HepG2 (cell line): ENCODE results near the gene UBFD1. TPM values are rescaled to one million over a fixed set of nuclear protein-coding genes. Genes with fewer than 3 reads are reported as not detected.

ENCODE experiments used
- ATM ChIP-seq: fragments of 450-650 bp; IDR thresholded peaks from 2 replicates; pipeline ENCODE4 v1.7.1; 2017; ENCODE audit warnings: mild to moderate bottlenecking, borderline replicate concordance
- DR1 ChIP-seq: sonication (generic); formaldehyde crosslinking; IDR thresholded peaks from 2 replicates; pipeline ENCODE4 v1.8.0; 2021; ENCODE audit warnings: mild to moderate bottlenecking, missing genetic modification reagents, inconsistent platforms
- GABPA ChIP-seq, 2 experiments: IDR thresholded peaks; 2 replicates each; pipeline ENCODE4 v1.6.1; 2011 to 2016; ENCODE audit warnings: low read depth in 2 of 2, low read length in 1 of 2, missing biosample characterization in 1 of 2, missing genetic modification characterization in 1 of 2
- KLF11 ChIP-seq: IDR thresholded peaks from 2 replicates; pipeline ENCODE4 v1.6.1; 2016; ENCODE audit warnings: missing compliant biosample characterization
- MAF1 ChIP-seq: sonication (generic); formaldehyde crosslinking; IDR thresholded peaks from 2 replicates; pipeline ENCODE4 v1.5.0; 2020; ENCODE audit warnings: missing genetic modification reagents, borderline replicate concordance
- MTF2 ChIP-seq: sonication (generic); formaldehyde crosslinking; IDR thresholded peaks from 2 replicates; pipeline ENCODE4 v1.5.0; 2020; ENCODE audit warnings: missing genetic modification reagents, borderline replicate concordance
- NR2F1 ChIP-seq, 2 experiments: fragments of 450-650 bp in 1 of 2; formaldehyde crosslinking in 1 of 2; IDR thresholded peaks; 2 replicates each; pipeline versions ENCODE4 v1.5.0 to v1.6.1; 2016 to 2020; ENCODE audit warnings: mild to moderate bottlenecking in 1 of 2, missing compliant biosample characterization in 1 of 2, missing genetic modification reagents in 1 of 2, moderate library complexity in 1 of 2
- SAFB2 ChIP-seq: sonication (generic); formaldehyde crosslinking; IDR thresholded peaks from 2 replicates; pipeline ENCODE4 v1.5.1; 2020; ENCODE audit warnings: missing genetic modification reagents, low read depth, mild to moderate bottlenecking, borderline replicate concordance
- SMC3 ChIP-seq: IDR thresholded peaks from 2 replicates; pipeline ENCODE4 v1.6.1; 2011; ENCODE audit warnings: low read length, improper control_type of control experiment
- ZNF101 ChIP-seq: sonication (generic); formaldehyde crosslinking; IDR thresholded peaks from 2 replicates; pipeline ENCODE4 v1.4.0; 2020; ENCODE audit warnings: mild to moderate bottlenecking, low read depth, missing genetic modification reagents, borderline replicate concordance
- ZNF350 ChIP-seq: sonication (generic); formaldehyde crosslinking; IDR thresholded peaks from 2 replicates; pipeline ENCODE4 v1.4.0; 2020; ENCODE audit warnings: mild to moderate bottlenecking, low read depth, missing genetic modification reagents, borderline replicate concordance
- ZNF510 ChIP-seq: sonication (generic); formaldehyde crosslinking; IDR thresholded peaks from 2 replicates; pipeline ENCODE4 v1.4.0; 2020; ENCODE audit warnings: low read depth, mild to moderate bottlenecking, missing genetic modification reagents
- ZNF605 ChIP-seq: sonication (generic); formaldehyde crosslinking; IDR thresholded peaks from 2 replicates; pipeline ENCODE4 v1.8.0; 2022; ENCODE audit warnings: mild to moderate bottlenecking, missing genetic modification reagents
- ZNF607 ChIP-seq: sonication (generic); formaldehyde crosslinking; IDR thresholded peaks from 2 replicates; pipeline ENCODE4 v1.5.1; 2020; ENCODE audit warnings: missing genetic modification reagents, mild to moderate bottlenecking, borderline replicate concordance
- ZNF883 ChIP-seq: sonication (generic); formaldehyde crosslinking; IDR thresholded peaks from 2 replicates; pipeline ENCODE4 v1.5.1; 2020; ENCODE audit warnings: mild to moderate bottlenecking, missing genetic modification reagents; ENCODE audit errors: not compliant biosample characterization
- ZSCAN25 ChIP-seq: sonication (generic); formaldehyde crosslinking; IDR thresholded peaks from 2 replicates; pipeline ENCODE4 v1.8.0; 2022; ENCODE audit warnings: mild to moderate bottlenecking, missing genetic modification reagents
- polyA plus RNA-seq, 8 experiments: library from polyadenylated mRNA; depleted of rRNA in 3 of 8; stranded (reverse) in 7 of 8; unstranded in 1 of 8; fragments of >200 nt; fragmentation: Illumina TruSeq in 4 of 8; extraction: Trizol in 4 of 8; gene quantifications; 2 replicates each; pipeline versions ENCODE4 v1.2.1 to v1.2.3, GENCODE V29; 2011 to 2016; ENCODE audit warnings: low read depth in 4 of 8, missing spikeins in 1 of 8, mixed read lengths in 1 of 8; ENCODE audit not compliant: insufficient read depth in 1 of 8
- total RNA-seq, 5 experiments: library from RNA; depleted of rRNA; stranded (reverse); fragments of >200 nt; fragmentation: Illumina TruSeq; extraction: Trizol; gene quantifications; 2 replicates each; pipeline ENCODE4 v1.2.3, GENCODE V29; 2016; ENCODE audit warnings: low read depth in 1 of 5
- TF ChIP-seq, protein P1 (sequence below): sonication (generic); formaldehyde crosslinking; conservative IDR thresholded peaks from 2 replicates; pipeline ENCODE4 v1.8.1; 2023; ENCODE audit warnings: missing genetic modification reagents
- TF ChIP-seq, protein P2 (sequence below): sonication (generic); formaldehyde crosslinking; conservative IDR thresholded peaks from 2 replicates; pipeline ENCODE4 v1.5.0; 2020; ENCODE audit warnings: missing genetic modification reagents
- TF ChIP-seq, protein P3 (sequence below): conservative IDR thresholded peaks from 2 replicates; pipeline ENCODE4 v1.6.1; 2018; ENCODE audit warnings: missing genetic modification reagents
- TF ChIP-seq, protein P4 (sequence below): sonication (generic); formaldehyde crosslinking; IDR thresholded peaks from 2 replicates; pipeline ENCODE4 v1.8.0; 2023; ENCODE audit warnings: mild to moderate bottlenecking, missing genetic modification reagents

The UBFD1 gene
- total and polyA plus RNA-seq, 2 of the 13 experiments (the other 11 are each of a cell fraction or from before 2014, with no cell fraction given): 100 to 111 TPM

DNA sequence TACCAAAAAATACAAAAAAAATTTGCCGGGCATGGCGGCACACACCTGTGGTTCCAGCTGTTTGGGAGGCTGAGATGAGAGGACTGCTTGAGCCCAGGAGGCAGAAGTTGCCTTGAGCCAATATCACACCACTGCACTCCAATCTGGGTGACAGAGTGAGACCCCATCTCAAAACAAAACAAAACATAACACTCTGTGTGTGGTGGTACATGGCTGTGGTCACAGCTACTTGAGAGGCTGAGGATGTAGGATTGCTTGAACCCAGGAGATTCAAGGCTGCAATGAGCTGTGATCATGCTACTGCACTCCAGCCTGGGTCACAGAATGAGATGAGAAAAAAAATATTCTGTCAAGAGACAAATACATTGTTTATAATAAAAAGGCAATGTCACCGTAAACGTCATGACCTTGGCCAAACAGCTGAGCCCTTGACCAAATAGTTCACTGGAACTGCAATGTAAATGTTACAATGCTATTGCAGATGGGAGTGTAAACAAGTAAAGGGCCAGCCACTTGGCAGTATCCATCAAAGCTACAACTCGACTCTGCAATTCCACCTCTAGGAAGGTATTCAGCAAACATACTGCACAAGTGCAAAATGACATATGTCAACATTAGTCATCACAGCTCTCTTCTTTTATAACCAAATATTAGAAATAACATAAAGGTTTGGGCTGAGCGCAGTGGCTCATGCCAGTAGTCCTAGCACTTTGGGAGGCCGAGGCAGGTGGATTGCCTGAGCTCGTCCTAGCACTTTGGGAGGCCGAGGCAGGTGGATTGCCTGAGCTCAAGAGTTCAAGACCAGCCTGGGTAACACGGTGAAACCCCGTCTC, 17.3 kb upstream of the UBFD1 start (continued):
- TF ChIP-seq, protein P1, sequence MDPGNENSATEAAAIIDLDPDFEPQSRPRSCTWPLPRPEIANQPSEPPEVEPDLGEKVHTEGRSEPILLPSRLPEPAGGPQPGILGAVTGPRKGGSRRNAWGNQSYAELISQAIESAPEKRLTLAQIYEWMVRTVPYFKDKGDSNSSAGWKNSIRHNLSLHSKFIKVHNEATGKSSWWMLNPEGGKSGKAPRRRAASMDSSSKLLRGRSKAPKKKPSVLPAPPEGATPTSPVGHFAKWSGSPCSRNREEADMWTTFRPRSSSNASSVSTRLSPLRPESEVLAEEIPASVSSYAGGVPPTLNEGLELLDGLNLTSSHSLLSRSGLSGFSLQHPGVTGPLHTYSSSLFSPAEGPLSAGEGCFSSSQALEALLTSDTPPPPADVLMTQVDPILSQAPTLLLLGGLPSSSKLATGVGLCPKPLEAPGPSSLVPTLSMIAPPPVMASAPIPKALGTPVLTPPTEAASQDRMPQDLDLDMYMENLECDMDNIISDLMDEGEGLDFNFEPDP (CRISPR knock-in tag): no peak
- TF ChIP-seq ATM (no peak), SMC3 (no peak), NR2F1 (CRISPR knock-in tag; IDR thresholded peaks at IDR 0.05) (peak; percentile 87 to 89; a peak in 3 of 4 replicates), SAFB2 (CRISPR knock-in tag) (no peak), ZSCAN25 (CRISPR knock-in tag) (0 out of 2 replicates have a peak, but pooled peaks have one; percentile 14), MTF2 (no peak), DR1 (CRISPR knock-in tag) (no peak), ZNF510 (CRISPR knock-in tag) (peak; percentile 87; the same call in 1 of the 2 replicates), KLF11 (no peak; the same call in 1 of the 2 replicates), ZNF883 (peak; percentile 26), MAF1 (no peak), GABPA (IDR thresholded peaks at IDR 0.05; ENCODE audit: low read depth, low read length) (no peak), GABPA (CRISPR knock-in tag; IDR thresholded peaks at IDR 0.05; ENCODE audit: low read depth) (peak; percentile 75), ZNF350 (peak; percentile 92), ZNF101 (no peak), ZNF607 (peak; percentile 95; the same call in 1 of the 2 replicates), ZNF605 (CRISPR knock-in tag) (peak; percentile 81)
- TF ChIP-seq, protein P2, sequence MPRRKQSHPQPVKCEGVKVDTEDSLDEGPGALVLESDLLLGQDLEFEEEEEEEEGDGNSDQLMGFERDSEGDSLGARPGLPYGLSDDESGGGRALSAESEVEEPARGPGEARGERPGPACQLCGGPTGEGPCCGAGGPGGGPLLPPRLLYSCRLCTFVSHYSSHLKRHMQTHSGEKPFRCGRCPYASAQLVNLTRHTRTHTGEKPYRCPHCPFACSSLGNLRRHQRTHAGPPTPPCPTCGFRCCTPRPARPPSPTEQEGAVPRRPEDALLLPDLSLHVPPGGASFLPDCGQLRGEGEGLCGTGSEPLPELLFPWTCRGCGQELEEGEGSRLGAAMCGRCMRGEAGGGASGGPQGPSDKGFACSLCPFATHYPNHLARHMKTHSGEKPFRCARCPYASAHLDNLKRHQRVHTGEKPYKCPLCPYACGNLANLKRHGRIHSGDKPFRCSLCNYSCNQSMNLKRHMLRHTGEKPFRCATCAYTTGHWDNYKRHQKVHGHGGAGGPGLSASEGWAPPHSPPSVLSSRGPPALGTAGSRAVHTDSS (CRISPR knock-in tag): no peak
- TF ChIP-seq, protein P3, sequence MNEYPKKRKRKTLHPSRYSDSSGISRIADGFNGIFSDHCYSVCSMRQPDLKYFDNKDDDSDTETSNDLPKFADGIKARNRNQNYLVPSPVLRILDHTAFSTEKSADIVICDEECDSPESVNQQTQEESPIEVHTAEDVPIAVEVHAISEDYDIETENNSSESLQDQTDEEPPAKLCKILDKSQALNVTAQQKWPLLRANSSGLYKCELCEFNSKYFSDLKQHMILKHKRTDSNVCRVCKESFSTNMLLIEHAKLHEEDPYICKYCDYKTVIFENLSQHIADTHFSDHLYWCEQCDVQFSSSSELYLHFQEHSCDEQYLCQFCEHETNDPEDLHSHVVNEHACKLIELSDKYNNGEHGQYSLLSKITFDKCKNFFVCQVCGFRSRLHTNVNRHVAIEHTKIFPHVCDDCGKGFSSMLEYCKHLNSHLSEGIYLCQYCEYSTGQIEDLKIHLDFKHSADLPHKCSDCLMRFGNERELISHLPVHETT (CRISPR knock-in tag): 0 out of 2 replicates have a peak, but pooled peaks have one; percentile 2
- TF ChIP-seq, protein P4, sequence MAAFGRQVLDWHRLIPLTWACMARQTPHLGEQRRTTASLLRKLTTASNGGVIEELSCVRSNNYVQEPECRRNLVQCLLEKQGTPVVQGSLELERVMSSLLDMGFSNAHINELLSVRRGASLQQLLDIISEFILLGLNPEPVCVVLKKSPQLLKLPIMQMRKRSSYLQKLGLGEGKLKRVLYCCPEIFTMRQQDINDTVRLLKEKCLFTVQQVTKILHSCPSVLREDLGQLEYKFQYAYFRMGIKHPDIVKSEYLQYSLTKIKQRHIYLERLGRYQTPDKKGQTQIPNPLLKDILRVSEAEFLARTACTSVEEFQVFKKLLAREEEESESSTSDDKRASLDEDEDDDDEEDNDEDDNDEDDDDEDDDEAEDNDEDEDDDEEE (CRISPR knock-in tag): no peak
